Suprapubic skin (tissue), 4 donors: ENCODE data around the gene SLK. TPM values are rescaled to one million over a fixed set of nuclear protein-coding genes. Genes with fewer than 3 reads are reported as not detected.

Source experiments
- DNase-seq, 2 donors: peaks; one replicate each; pipeline ENCODE4 v3.0.0-alpha.2; 2019; ENCODE audit warnings: low spot score in 2 of 2
- H3K27ac ChIP-seq: fragments of 200-600 bp; sonication (generic); one replicate; pipeline ENCODE4 v1.5.1; 2019
- H3K27me3 ChIP-seq: fragments of 200-600 bp; sonication (generic); one replicate; pipeline ENCODE4 v1.5.1; 2019
- H3K36me3 ChIP-seq: fragments of 200-600 bp; sonication (generic); one replicate; pipeline ENCODE4 v1.5.1; 2019
- H3K4me1 ChIP-seq: fragments of 200-600 bp; sonication (generic); one replicate; pipeline ENCODE4 v1.5.1; 2019
- H3K4me3 ChIP-seq: fragments of 200-600 bp; sonication (generic); one replicate; pipeline ENCODE4 v1.5.1; 2019; ENCODE audit warnings: mild to moderate bottlenecking
- H3K9me3 ChIP-seq: fragments of 200-600 bp; sonication (generic); one replicate; pipeline ENCODE4 v1.5.1; 2019
- CTCF ChIP-seq, 2 donors: fragments of 200-600 bp in 1 of 2; fragments of 450-650 bp in 1 of 2; sonication (generic) in 1 of 2; IDR thresholded peaks; one replicate each; pipeline ENCODE4 v1.5.1; 2016 to 2019; ENCODE audit warnings: antibody characterized with exemption in 2 of 2, mild to moderate bottlenecking in 1 of 2, moderate library complexity in 1 of 2
- EP300 ChIP-seq: sonication (generic); formaldehyde crosslinking; IDR thresholded peaks from one replicate; pipeline ENCODE4 v1.6.1; 2017; ENCODE audit warnings: antibody characterized with exemption
- POLR2A ChIP-seq, 2 donors: fragments of 450-650 bp; IDR thresholded peaks; one replicate each; pipeline ENCODE4 v1.6.1; 2017; ENCODE audit warnings: antibody characterized with exemption in 2 of 2, mild to moderate bottlenecking in 2 of 2, moderate library complexity in 2 of 2
- POLR2AphosphoS5 ChIP-seq, 3 donors: sonication (generic); formaldehyde crosslinking; IDR thresholded peaks; one replicate each; pipeline ENCODE4 v1.6.1; 2017; ENCODE audit warnings: antibody characterized with exemption in 3 of 3
- WGBS: methylation state at CpG from one replicate; pipeline ENCODE4 v1.1.5; 2018; 5-methylcytosine and 5-hydroxymethylcytosine counted together
- total RNA-seq, 4 donors: library from RNA; depleted of rRNA; stranded (reverse); fragments of >200 nt; gene quantifications; one replicate each; pipeline ENCODE4 v1.1.0, GENCODE V29; 2016

Gene SLK
- total RNA-seq: 10 to 100 TPM; 38.1 to 81.4 (median 56.3) TPM

GRCh38 chr10:103966671-103967447, at the start of gene SLK:
Gene SLK (plus strand): TSS chr10:103967140. CDS start chr10:103967746, 606 bp downstream.
- peak; percentile 83 to 88 for DNase-seq
- peak within 1 kb of the TSS; percentile 97 for H3K4me3 ChIP-seq
- TF ChIP-seq POLR2A (IDR thresholded peaks at IDR 0.05): peak; percentile 83 to 94
- TF ChIP-seq EP300: no peak
- TF ChIP-seq CTCF (IDR thresholded peaks at IDR 0.05): no peak
- TF ChIP-seq POLR2AphosphoS5 (IDR thresholded peaks at IDR 0.05): no peak
- no peaks in the 10 kb centered on the region for H3K27me3 ChIP-seq
- H3K27ac ChIP-seq: peak within 1 kb of the TSS; percentile 100
- H3K36me3 ChIP-seq: no peaks in the 10 kb centered on the region
- WGBS: 0% methylated on average over 6 of the region's 92 CpGs
- H3K4me1 ChIP-seq: peaks cover 37% of the 10 kb centered on the region
- no peaks in the 10 kb centered on the region for H3K9me3 ChIP-seq

GRCh38 chr10:103917302-103918052, 49.5 kb upstream of the SLK start:
- H3K9me3 ChIP-seq: no peaks in the 10 kb centered on the region
- 2% methylated on average over 22 of the region's 29 CpGs for WGBS
- H3K4me3 ChIP-seq: peak overlapping the region; percentile 60
- peak; percentile 82 to 85 for DNase-seq
- H3K27ac ChIP-seq: peak overlapping the region; percentile 95
- H3K4me1 ChIP-seq: peaks cover 39% of the 10 kb centered on the region
- TF ChIP-seq POLR2AphosphoS5 (IDR thresholded peaks at IDR 0.05): no peak
- no peak for TF ChIP-seq CTCF (IDR thresholded peaks at IDR 0.05)
- no peak for TF ChIP-seq EP300
- H3K36me3 ChIP-seq: no peaks in the 10 kb centered on the region
- H3K27me3 ChIP-seq: no peaks in the 10 kb centered on the region

GRCh38 chr10:103918053-103918846, 48.7 kb upstream of the SLK start, which contains the start of gene STN1:
Gene STN1 (minus strand): TSS chr10:103918184. CDS start chr10:103917594, 590 bp downstream.
- DNase-seq: peak; percentile 98
- WGBS: 2% methylated on average over 17 of the region's 53 CpGs

GRCh38 chr10:103919648-103920025, 47.3 kb upstream of the SLK start:
- WGBS: 95% methylated on average over 1 of the region's 1 CpG
- peak overlapping the region; percentile 9 for H3K27ac ChIP-seq
- no peak overlapping the region for H3K4me3 ChIP-seq
- no peaks in the 10 kb centered on the region for H3K9me3 ChIP-seq
- H3K36me3 ChIP-seq: no peaks in the 10 kb centered on the region
- DNase-seq: no peak
- H3K4me1 ChIP-seq: peaks cover 34% of the 10 kb centered on the region
- H3K27me3 ChIP-seq: no peaks in the 10 kb centered on the region
- no peak for TF ChIP-seq CTCF (IDR thresholded peaks at IDR 0.05)

More at GRCh38 chr10:103918053-103918846, 48.7 kb upstream of the SLK start, which contains the start of gene STN1:
- H3K9me3 ChIP-seq: no peaks in the 10 kb centered on the region
- H3K4me1 ChIP-seq: peaks cover 39% of the 10 kb centered on the region
- peak within 1 kb of the TSS; percentile 60 for H3K4me3 ChIP-seq
- peak within 1 kb of the TSS; percentile 95 for H3K27ac ChIP-seq
- no peaks in the 10 kb centered on the region for H3K36me3 ChIP-seq
- no peaks in the 10 kb centered on the region for H3K27me3 ChIP-seq
- TF ChIP-seq POLR2A (IDR thresholded peaks at IDR 0.05) (peak; percentile 45 to 80), EP300 (no peak), CTCF (IDR thresholded peaks at IDR 0.05) (peak in 1 of 2 donors; percentile 9), POLR2AphosphoS5 (IDR thresholded peaks at IDR 0.05) (peak in 2 of 3 donors; percentile 58 to 63)
